ENCODE measurements around the gene CACNA1D.
"Not testable (repeated sequence)": the region's sequence is repeated elsewhere in the genome, so short reads cannot be mapped to it uniquely, and the experiment has no call there.

The CACNA1D gene

DNA sequence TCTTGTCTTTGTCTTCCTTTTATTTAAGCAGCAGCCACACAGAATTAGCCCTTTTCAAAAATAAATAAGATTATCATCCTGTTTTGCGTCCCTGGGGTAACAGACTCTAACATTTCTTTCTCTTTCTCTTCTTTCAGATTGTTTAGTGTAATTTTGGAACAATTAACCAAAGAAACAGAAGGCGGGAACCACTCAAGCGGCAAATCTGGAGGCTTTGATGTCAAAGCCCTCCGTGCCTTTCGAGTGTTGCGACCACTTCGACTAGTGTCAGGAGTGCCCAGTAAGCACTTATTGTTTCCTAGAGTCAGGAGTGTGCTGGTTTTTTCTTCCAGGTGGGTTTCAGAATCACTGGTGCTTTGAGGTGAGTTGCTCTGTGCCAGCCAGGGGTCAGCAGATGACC, 165.6 kb downstream of the CACNA1D start:
- no peak for DNase-seq

DNA sequence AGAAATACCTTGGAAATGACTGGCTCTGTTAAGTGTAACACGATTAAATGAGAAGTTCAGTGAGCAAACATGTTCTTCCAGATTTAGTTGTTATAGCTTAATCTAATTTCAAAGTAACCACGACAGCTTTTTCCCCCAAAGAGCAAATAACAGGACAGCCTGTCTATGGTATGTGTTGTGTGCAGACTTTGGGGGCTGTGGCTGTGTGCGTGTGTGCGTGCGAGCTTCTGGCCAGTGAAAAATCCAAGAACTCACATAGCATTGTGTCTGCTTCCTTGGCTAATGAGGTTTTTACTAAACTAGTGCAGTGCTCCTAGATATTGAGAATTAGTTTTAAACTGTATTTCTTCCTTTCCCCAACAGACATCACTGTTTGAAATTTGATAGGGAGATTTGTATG, 167.1 kb downstream of the CACNA1D start:
- DNase-seq, result no peak

DNA sequence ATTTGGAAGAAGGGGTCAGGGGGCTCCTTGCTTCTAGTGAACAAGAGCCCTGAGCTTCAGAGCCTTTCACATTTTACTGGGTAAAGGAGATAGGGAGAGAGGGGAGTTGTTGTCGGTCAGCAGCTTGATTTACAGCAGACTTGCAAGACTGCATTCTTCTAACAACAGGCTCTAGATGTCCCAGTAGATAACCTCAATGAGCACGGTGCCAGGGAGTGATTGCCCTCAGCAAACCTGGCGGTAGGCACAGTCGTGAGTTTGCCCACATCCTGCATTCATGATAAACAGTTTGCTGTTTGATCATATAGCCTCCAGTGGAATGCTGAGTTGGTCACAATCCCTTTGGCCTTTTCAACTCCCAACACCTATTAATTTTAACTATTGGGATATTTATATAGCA, 170.4 kb downstream of the CACNA1D start:
- not testable (repeated sequence) for DNase-seq

DNA sequence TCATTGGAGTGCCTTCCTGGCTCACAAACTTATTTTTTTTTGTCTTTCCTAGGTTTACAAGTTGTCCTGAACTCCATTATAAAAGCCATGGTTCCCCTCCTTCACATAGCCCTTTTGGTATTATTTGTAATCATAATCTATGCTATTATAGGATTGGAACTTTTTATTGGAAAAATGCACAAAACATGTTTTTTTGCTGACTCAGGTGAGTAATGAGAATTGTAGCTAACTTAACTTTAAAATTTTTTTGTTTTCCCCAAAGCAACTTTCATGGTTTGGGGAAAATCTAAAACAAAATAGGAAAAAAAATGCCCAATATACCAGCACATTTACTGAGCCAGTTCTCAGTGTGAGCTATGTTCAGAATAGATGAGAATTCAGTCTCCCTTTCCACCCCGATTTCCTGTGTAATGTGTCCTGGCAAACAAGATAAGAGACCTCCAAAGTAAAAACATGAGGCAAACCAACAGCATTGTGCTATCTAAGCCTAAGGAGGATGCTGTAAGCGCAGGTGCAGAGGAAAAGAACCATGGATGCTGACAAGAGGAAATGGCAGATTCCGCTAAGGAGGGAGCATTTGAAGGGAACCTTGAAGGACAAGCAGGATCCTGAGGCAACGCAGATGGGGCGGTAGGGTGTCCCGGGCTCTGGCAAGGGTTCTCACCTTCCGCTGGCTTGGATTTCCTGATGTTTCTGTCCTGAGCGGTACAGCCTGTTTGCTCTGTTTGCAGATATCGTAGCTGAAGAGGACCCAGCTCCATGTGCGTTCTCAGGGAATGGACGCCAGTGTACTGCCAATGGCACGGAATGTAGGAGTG, 171.4 kb downstream of the CACNA1D start:
- no peak for DNase-seq

DNA sequence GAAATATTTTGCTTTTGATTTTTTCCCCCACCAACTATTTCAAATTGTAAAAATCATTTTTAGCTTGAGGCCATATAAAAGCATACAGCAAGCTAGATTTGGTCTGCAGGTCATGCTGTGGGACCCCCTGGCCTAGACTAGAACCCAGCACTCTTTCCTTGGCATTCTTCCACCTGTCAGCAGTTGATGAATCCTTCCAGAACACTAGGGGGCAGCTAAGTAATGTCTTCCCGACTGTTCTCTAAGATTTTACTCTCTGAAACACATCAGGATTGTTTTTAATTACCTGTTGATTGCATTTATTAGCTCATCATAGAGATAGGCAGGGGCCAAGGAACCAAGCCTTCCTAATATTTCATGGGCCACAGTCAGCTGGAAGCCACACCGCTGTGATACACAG, 174.5 kb downstream of the CACNA1D start:
- DNase-seq, result no peak

DNA sequence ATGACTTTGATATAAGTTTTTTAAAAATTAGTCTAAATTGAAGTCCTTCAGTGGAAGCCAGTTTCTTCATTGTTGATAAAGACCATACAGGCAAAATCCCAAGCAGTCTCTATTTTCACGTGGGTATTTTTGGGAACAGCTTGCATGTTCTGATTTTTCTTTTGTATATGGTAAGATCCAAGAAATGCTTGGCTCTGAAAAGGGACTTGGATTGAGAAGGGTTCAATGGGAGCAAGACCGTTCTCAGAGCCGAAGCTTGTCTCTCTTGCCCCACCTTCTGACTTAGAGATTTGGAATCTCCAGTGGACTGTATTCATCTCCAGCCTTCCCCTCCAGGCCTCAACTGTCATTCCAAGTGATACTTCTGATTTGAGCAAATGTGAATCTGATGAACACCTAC, 176.3 kb downstream of the CACNA1D start:
- DNase-seq, result no peak

DNA sequence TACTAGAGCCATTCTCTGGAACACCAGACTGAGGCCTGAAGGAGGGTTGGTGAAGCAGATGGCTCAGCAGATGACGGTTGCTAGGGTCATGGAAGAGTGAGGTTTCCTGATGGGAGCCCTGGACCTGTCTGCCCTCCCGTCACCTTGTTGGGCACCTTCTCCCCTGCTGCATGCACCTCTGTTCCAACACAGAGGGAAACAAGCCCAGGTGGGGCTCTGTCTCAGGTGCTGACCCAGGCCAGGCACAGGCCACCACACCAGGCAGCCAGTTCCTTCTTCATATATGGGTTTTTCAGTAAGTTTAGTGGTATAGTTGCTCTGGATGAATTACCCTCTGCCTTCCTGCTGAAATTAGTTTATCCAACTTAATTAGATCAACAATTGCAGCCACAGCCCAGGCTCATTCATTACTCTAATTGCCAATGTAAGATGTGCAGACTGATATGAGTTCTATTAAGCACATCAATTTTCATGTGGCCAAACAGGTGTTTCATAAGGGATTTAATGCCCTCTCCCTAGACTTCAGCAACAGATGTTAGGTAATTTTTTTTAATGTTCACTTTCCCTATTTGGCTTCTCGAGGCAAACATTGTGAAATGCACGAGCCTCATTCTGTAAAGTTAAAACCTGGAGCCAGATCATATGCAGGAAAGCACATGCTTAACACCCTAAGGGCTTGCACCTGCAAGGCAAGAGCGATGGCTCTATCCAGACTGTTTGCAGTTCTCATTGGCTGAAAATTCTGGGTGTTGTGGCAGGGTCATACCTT, 177.0 kb downstream of the CACNA1D start:
- DNase-seq, result no peak

DNA sequence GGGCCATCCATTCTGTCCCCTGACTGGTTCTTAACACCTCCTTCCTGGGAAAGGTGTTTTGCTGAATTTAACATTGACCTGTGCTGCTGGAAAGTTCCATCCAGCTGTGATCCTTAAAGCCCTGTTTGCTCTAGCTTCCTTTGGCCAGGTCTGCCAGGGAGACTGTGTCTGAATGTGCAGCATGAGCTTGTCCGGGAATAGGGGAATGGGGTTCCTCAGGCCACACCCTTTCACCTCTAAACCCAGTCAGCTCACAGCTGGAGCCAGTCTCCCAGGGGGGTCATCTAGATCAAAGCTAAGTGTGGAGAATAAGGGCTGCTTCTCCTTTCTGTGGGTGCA, 177.5 kb downstream of the CACNA1D start:
- no peak for DNase-seq

DNA sequence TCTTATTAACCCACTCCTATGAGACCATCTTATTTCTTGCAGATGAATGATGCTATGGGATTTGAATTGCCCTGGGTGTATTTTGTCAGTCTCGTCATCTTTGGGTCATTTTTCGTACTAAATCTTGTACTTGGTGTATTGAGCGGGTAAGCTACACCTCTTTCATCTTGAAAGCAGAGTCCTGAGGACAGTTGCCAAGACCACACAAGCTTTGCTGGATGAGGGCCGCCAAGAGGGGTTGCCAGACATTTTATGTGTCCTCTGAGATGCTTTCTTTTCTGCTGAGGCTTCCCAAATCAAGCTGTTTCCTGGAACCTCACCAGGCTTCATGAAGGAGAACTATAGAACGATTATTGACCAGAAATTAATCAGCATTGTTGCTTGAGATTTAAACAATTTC, 178.6 kb downstream of the CACNA1D start:
- DNase-seq, result no peak

DNA sequence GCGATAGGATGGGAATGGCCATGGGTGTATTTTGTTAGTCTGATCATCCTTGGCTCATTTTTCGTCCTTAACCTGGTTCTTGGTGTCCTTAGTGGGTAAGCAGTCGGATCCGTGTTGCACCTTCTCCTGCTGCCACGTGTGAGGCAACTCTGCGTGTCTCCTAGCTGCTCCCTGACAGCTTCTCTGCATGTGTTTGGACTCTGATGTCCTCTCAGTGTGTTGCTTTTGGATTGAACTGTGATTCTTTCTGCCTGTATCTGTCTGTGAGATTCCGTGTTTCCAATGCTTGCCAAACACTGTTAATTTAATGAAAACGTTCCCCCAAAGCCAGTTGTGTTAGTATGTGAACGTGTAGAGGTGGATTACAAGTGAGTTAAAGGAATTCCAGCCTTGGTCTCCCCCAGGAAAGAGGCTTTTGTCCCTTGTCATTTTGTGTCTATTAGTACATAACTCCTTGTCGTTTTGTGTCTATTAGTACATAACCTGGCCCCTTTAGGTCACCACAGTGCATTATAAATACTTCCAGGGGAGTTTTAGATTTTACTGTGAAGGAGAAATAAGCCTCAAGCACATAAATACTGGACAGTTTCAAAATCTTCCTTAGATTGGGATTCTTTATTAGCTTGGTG, 179.4 kb downstream of the CACNA1D start:
- no peak for DNase-seq

DNA sequence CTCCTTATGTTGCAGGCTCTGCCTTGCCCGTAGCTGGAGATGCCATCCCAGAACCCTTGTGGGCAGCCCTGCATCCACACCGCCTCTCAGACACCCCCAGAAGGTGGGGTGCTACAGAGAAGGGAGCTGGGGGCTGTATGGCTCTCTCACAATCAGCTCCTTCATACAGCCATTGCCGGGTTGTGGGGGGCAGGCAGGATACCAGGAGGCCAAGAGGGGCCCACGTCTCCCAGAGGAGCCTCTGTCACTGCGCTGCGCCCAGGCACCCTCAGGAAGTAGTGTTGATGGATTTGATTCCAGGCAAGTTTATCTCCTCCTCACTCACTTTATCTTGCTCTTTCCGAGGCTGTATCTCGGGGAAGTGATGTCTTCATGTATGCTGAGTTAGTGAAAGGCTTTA, 180.2 kb downstream of the CACNA1D start:
- no peak for DNase-seq

DNA sequence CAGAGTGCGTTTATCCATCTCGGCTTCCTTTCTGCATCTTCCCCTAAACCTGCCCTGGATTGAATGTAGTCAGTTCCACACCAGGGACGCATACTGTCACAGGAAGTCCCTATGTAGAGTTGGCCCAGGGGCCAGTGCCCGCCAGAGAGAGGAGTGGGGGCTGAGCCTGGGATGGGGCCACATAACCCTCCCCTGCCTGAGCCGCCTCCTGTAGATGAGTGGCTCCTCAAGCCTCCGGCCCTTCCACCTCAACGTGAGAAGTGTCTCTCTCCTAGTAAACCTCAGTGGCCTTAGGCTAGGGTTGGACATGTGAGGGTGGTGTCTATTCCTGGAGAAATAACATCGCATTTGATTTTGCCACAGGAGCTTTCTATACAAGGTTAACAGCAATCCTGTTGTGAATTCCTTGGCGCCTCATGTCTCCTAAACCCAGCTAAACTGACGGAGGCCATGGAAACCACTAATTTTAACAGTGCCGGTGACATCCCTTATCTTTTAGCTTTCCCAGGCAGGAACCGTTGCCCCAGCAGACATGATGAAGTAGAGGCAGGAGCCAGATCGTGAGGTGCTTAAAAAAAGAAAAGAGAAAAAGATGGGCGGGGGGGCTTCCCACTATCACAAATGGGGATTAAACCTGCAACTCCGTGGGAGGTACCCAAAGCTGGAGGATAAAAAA, 180.7 kb downstream of the CACNA1D start:
- DNase-seq, result no peak

DNA sequence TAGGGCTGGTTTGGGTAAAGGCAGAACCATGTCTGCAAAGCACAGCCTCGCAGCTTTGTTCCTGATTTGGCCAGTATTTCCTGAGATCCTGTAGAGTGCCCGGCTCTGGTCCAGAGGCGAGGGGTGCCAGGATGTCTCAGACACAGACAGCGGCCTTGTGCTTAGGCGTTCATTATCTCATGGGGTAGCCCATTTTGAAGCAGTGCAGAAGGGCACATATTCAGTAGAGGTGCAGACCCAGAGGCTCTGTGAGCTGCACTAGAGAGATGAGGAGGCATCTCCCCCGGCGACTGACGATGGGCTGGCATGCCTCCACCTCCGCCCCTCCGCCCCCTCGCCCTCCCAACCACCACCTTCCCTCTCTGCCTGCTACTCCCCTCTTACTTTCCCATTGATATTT, 181.5 kb downstream of the CACNA1D start:
- DNase-seq, result no peak

DNA sequence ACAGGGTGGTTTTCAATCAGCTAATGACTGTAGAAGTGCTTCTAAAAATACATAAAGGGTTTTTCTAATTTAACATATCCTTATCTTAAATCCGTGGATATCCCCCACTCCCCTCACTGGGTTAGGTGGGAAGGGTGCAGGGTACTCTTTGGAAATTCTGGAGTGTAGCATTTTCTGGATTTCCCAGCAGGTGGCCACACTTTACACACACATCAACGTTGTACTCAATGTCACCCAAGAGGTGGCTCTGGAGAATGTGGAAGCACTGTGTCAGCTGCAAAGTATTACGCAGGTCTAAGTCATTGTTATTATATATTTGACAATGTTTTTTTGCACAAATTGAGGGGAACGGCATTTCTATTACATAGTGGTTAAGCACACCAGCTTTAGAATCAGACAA, 183.0 kb downstream of the CACNA1D start:
- DNase-seq, result no peak

DNA sequence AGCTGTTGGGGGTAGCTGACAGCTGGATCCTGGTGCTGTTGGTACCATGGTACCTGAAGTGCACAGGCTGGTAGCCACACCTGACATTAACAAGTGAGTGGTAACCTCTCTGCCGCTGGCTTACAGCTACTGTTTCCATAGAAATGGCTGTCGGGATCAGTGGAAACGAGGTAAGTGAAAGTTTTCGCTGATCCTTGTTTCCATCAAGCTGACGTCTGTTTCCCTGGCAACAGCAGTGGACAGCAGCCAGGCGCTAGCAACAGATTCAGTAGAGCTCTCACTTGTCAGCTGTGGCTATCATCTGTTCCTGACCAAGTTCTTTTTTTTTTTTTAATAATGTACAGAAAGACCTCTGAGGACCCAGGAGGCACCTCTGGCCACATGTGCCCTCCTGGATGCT, 185.6 kb downstream of the CACNA1D start:
- DNase-seq, result no peak

DNA sequence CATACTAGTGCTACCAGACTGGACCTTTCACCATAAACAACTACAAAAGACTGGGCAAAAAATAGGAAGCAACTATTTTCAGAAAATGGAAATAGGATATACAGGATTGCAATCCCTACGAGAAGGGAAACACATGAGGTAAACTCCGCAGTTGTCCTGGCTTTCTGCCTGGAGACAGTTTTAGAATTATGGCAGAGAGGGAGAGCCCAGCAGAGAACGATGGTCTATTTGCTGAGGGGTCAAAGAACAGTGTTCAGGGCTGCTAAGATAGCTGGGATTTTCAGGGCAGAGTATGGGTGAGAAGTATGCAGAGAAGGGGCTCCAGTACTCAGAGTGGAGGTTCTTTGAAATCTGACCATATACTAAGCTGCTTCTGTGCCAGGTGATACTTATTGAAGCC, 188.4 kb downstream of the CACNA1D start:
- DNase-seq, result no peak

DNA sequence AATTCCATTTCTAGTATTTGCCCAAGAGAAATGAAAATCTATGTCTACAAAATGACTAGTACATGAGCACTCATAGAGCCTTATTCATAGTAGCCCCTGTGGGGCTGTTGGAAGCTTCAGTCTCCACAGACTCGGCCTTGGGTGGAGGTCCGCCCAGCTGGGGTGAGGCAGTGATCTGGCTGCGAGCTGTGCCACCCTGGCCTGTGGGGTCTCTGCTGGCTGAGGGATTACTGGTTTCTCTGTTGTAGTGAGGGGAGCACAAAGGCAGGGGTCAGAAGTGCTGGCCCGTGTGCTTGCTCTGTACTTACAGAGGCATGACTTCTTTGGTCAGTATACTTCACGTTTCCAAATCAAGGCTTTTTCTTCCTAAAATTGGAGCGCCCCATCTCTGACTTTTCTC, 193.7 kb downstream of the CACNA1D start:
- no peak for DNase-seq

DNA sequence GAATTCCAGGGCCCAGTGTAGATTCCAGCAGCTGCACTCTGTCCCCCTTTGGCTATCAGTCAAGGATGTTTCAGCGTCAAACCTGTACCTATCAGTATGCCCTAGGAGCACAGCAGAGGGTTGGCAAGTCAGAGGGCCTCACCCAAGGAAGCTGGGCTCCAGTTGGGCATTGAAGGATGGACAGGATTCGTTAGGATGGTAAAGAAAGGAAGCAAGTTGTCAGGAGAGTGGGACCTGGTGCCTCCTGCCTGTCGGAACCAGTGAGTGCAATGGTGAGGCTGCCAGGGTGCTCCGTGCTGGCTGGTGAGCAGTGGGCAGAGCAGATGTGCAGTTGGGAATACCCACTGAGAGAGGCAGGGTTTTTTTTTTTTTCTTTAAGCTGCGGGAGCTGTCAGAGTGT, 194.6 kb downstream of the CACNA1D start:
- DNase-seq, result no peak

DNA sequence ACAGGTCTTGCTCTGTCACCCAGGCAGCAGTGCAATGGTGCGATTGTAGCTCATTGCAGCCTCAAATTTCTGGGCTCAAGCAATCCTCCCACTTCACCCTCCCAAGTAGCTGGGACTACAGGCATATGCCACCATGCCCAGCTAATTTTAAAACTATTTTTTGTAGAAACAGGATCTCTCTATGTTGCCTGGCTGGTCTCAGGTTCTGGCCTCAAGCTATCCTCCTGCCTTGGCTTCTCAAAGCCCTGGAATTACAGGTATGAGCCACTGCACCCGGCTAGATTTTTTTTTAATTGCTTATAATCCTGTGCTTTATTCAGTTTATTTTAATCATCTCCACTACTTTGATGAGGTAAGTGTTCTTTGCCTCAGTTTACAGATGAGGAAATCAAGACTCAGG, 195.3 kb downstream of the CACNA1D start:
- DNase-seq, result no peak

DNA sequence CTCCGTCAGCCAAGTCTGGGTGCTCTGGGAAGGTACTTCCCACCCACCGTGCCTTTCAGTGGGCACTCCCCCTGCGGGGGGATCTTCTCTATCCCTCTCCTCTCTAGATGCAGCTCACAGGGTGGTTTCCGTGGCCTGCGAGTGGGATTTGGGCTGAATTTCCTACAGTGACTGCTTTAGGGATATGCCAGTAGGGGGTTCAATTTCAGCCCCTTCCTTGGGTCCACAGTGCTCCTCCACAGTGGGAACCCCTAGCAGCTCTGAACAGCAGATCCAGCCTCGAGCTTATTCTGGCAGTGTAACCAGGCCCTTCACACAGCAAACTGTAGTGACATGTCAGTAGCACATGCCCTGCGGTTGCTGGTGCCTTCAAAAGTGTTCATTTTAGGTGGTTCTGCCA, 196.1 kb downstream of the CACNA1D start:
- DNase-seq, result no peak

DNA sequence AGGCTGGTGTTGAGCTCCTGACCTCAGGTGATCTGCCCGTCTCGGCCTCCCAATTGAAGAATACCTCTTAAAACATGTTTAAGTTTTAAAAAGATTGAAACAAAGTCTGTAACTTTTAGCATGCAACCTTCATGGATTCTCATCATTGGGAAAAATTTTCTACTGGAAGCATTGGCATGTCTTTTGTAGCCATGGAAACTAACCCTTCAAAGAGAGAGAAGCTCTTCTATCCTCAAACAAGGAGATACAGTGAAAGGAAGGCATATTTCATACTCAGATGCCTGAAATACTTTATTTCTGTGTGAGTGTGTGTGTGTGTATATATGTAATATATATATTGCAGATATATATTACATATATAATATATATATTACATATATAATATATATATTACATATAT, 196.9 kb downstream of the CACNA1D start:
- no peak for DNase-seq

DNA sequence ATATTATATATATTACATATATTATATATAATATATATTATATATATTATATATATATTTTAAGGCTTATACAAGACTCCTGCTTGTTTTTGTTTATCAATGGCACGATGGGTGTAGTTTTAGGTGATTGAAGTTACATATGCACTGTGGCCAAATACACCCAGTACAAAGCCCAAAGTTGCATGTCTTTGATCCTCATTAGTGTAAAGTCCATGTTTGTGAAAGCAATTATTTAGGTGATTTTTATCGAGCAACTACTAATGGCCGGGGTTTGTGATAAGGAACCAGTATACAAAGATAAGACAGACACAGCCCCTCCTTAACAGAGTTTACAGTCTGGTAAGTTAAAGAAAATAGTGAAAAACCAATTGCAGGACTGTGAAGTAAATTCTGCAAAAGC, 197.5 kb downstream of the CACNA1D start:
- no peak for DNase-seq

DNA sequence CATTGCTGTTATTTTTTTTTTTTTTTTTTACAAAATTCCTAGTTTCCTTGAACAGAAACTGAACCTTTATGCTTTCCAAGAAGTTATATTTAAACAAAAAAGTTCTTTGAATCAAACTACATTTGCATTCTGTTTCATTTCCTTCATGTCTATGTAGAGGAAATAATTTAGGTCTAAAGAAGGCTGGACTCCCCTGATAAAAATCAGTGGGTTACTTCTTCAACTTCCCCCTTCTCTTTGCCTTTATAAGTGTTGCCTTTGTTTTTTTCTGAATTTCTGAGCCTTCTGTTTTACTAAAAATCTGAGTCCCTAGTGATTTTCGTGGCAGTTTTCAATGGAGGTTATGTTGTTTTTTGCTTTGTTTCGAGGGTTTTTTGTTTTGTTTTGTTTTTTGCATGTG, 199.0 kb downstream of the CACNA1D start:
- DNase-seq, result no peak

DNA sequence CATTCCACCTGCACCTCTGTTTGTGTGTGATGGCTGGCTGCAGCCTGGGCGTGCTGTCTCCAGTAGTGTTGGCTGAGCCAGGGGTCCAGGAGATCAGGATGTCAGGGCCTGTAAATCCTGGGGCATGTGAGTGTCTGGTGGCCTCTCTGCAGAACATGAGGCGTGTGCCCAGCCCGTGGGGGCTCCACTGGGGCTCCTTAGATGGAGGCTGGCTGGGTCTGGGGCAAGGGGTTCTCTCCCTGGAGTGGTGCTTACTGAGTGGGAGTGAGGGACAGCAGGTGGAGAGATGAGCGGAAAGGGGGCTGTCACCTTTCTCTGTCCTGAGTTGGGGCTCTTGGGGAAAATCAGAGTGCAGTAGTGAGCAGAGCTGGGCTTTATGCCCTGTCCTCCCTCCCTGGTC, 199.6 kb downstream of the CACNA1D start:
- no peak for DNase-seq

Data from activated naive CD4-positive, alpha-beta T cell treated with anti-CD3 and anti-CD28 coated beads, Interleukin-2, amount 50 U/mL, for 16 hours (primary cell).